Naive thymus-derived CD4-positive, alpha-beta T cell (primary cell): ENCODE data around the gene SCN1B. TPM values are rescaled to one million over a fixed set of nuclear protein-coding genes. Genes with fewer than 3 reads are reported as not detected.

Experiments
- ATAC-seq: fragments of 150-1000 bp; cut with Tn5 transposase; 2 replicates; pipeline ENCODE4 v1.10.0; 2021; ENCODE audit warnings: mild to moderate bottlenecking, moderate library complexity
- CTCF ChIA-PET: fragments of 350-600 bp; sonication (Branson Sonifier 250); formaldehyde crosslinking; loops from one replicate; lab custom pipeline; 2021; ENCODE audit warnings: antibody characterized with exemption; lab: Charles Lee
- POLR2A ChIA-PET: fragments of 350-600 bp; sonication (Branson Sonifier 250); formaldehyde crosslinking; loops from one replicate; lab custom pipeline; 2021; ENCODE audit warnings: antibody characterized with exemption, inconsistent platforms; lab: Charles Lee
- DNase-seq, 9 donors: peaks; one replicate each; pipeline versions ENCODE4 v3.0.0 to v3.0.0-alpha.2; 2020 to 2022; ENCODE audit warnings: mixed read lengths in 1 of 9
- H3K27ac ChIP-seq: one replicate; pipeline ENCODE4 v1.7.0; 2013; ENCODE audit warnings: mild to moderate bottlenecking, low read depth, low read length, moderate library complexity
- H3K27me3 ChIP-seq, 2 donors: one replicate each; pipeline ENCODE4 v1.7.0; 2013; ENCODE audit warnings: low read length in 2 of 2, mild to moderate bottlenecking in 2 of 2, moderate library complexity in 2 of 2; ENCODE audit not compliant: control insufficient read depth in 2 of 2, insufficient read depth in 2 of 2
- H3K36me3 ChIP-seq, 3 experiments: 1 replicate in 2 of 3; 2 replicates in 1 of 3; pipeline ENCODE4 v1.7.0; 2013; ENCODE audit warnings: low read length in 3 of 3, mild to moderate bottlenecking in 3 of 3, moderate library complexity in 1 of 3; ENCODE audit not compliant: insufficient read depth in 3 of 3, control insufficient read depth in 2 of 3
- H3K4me1 ChIP-seq, 2 donors: one replicate each; pipeline ENCODE4 v1.7.0; 2013; ENCODE audit warnings: low read length in 2 of 2, mild to moderate bottlenecking in 2 of 2, moderate library complexity in 1 of 2; ENCODE audit not compliant: control insufficient read depth in 2 of 2, insufficient read depth in 2 of 2
- H3K4me3 ChIP-seq: 2 replicates; pipeline ENCODE4 v1.7.0; 2013; ENCODE audit warnings: mild to moderate bottlenecking, low read length
- H3K9me3 ChIP-seq, 3 experiments: 1 replicate in 2 of 3; 2 replicates in 1 of 3; pipeline ENCODE4 v1.7.0; 2013; ENCODE audit warnings: low read length in 3 of 3; ENCODE audit not compliant: control insufficient read depth in 2 of 3
- H3K27ac Mint-ChIP-seq, 9 donors: one replicate each; pipeline ENCODE4 v1.8.0; 2020 to 2022; ENCODE audit warnings: mixed read lengths in 9 of 9, mild to moderate bottlenecking in 8 of 9, moderate library complexity in 5 of 9, inconsistent platforms in 2 of 9
- H3K27me3 Mint-ChIP-seq, 5 donors: one replicate each; pipeline ENCODE4 v1.8.0; 2021 to 2022; ENCODE audit warnings: mixed read lengths in 5 of 5, mild to moderate bottlenecking in 1 of 5
- H3K36me3 Mint-ChIP-seq, 5 donors: one replicate each; pipeline ENCODE4 v1.8.0; 2020 to 2022; ENCODE audit warnings: mixed read lengths in 5 of 5, mild to moderate bottlenecking in 3 of 5, inconsistent platforms in 1 of 5
- H3K4me1 Mint-ChIP-seq, 7 donors: one replicate each; pipeline ENCODE4 v1.8.0; 2020 to 2022; ENCODE audit warnings: mixed read lengths in 7 of 7, mild to moderate bottlenecking in 3 of 7, inconsistent platforms in 1 of 7
- H3K4me3 Mint-ChIP-seq, 10 donors: one replicate each; pipeline ENCODE4 v1.8.0; 2020 to 2022; ENCODE audit warnings: mild to moderate bottlenecking in 10 of 10, mixed read lengths in 10 of 10, moderate library complexity in 6 of 10, inconsistent platforms in 2 of 10
- H3K9me3 Mint-ChIP-seq, 11 donors: one replicate each; pipeline ENCODE4 v1.8.0; 2020 to 2022; ENCODE audit warnings: mixed read lengths in 11 of 11, mild to moderate bottlenecking in 4 of 11, inconsistent platforms in 1 of 11, moderate library complexity in 1 of 11
- intact Hi-C, 2 donors: fragments of 100-400 bp; cut with micrococcal nuclease; formaldehyde crosslinking; loops; one replicate each; pipeline ENCODE4 v1.15.1; 2023
- polyA plus RNA-seq, 2 donors: library from polyadenylated mRNA; unstranded; fragments of 300-500 nt; fragmentation: Illumina TruSeq; gene quantifications; one replicate each; pipeline ENCODE4 v1.2.3, GENCODE V29; 2021
- total RNA-seq, 6 experiments: library from RNA in 5 of 6; stranded (reverse) in 5 of 6; gene quantifications; 1 replicate in 5 of 6; 2 replicates in 1 of 6; pipeline ENCODE4 v1.2.3 and lab custom pipeline; 2021 to 2026

The SCN1B gene
- total and polyA plus RNA-seq, 7 experiments from 2014 or later: 0.23 to 1.9 (median 1.6) TPM; not detected in 1

GRCh38 chr19:35017507-35017906 is 12.8 kb upstream of the SCN1B start:
- no peaks in the 10 kb centered on the region for H3K9me3 ChIP-seq
- H3K4me1 ChIP-seq: peaks cover 34 to 37% of the 10 kb centered on the region in 2 donors
- Mint-ChIP-seq H3K27me3 (no peaks in the 10 kb centered on the region), H3K27ac (peak overlapping the region in 8 of 9 donors; percentile 78 to 92 (median 85)), H3K36me3 (peaks cover 5 to 54% (median 35%) of the 10 kb centered on the region in 5 donors), H3K9me3 (peaks cover 0 to 4% (median 0%) of the 10 kb centered on the region in 11 donors), H3K4me3 (peak overlapping the region in 2 of 10 donors; percentile 4 to 23), H3K4me1 (peaks cover 29 to 55% (median 50%) of the 10 kb centered on the region in 7 donors)
- intact Hi-C loops: no loop called here
- H3K4me3 ChIP-seq: no peak overlapping the region
- H3K27ac ChIP-seq: peak overlapping the region; percentile 46
- no peak for ATAC-seq
- ChIA-PET POLR2A (interaction anchor here (0.6 to 11.9 kb wide), 5 partner anchors 9 to 143 kb away, joined by 3 to 237 read pairs (median 3); partner anchors contain the start of gene GRAMD1A), CTCF (interaction anchor here (0.6 to 1.0 kb wide), 2 partner anchors 32 to 377 kb away, joined by 3 to 6 read pairs; no protein-coding TSS in a partner anchor)
- H3K27me3 ChIP-seq: no peaks in the 10 kb centered on the region
- peaks cover 21 to 72% (median 49%) of the 10 kb centered on the region in 3 experiments for H3K36me3 ChIP-seq
- DNase-seq: no peak

GRCh38 chr19:35018379-35018778 is 11.9 kb upstream of the SCN1B start:
- DNase-seq: no peak
- Histone ChIP-seq H3K27me3 (no peaks in the 10 kb centered on the region), H3K4me1 (peaks cover 26 to 28% of the 10 kb centered on the region in 2 donors), H3K9me3 (no peaks in the 10 kb centered on the region), H3K4me3 (no peak overlapping the region), H3K27ac (peak overlapping the region; percentile 50), H3K36me3 (peaks cover 21 to 81% (median 51%) of the 10 kb centered on the region in 3 experiments)
- intact Hi-C loops: no loop called here
- H3K27me3 Mint-ChIP-seq: no peaks in the 10 kb centered on the region
- no peak for ATAC-seq
- H3K4me1 Mint-ChIP-seq: peaks cover 20 to 46% (median 41%) of the 10 kb centered on the region in 7 donors
- H3K4me3 Mint-ChIP-seq: no peak overlapping the region
- H3K27ac Mint-ChIP-seq: peak overlapping the region in 8 of 9 donors; percentile 78 to 89 (median 82)
- peaks cover 0 to 4% (median 0%) of the 10 kb centered on the region in 11 donors for H3K9me3 Mint-ChIP-seq
- ChIA-PET CTCF (no interaction called here), POLR2A (interaction anchor here (1.1 to 11.9 kb wide), 3 partner anchors 10 to 19 kb away, joined by 3 to 237 read pairs (median 15); partner anchors contain the start of gene GRAMD1A)
- peaks cover 5 to 53% (median 35%) of the 10 kb centered on the region in 5 donors for H3K36me3 Mint-ChIP-seq

- H3K36me3 Mint-ChIP-seq: peaks cover 5 to 54% (median 35%) of the 10 kb centered on the region in 5 donors
- peak overlapping the region in 4 of 9 donors; percentile 46 to 86 (median 80) for H3K27ac Mint-ChIP-seq
- ChIA-PET CTCF (interaction anchor here (0.5 kb wide), 1 partner anchor 98 kb away, joined by 4 read pairs; no protein-coding TSS in a partner anchor), POLR2A (interaction anchor here (11.9 kb wide), 1 partner anchor 20 kb away, joined by 237 read pairs; the partner anchor contains the start of gene GRAMD1A)
- H3K27me3 ChIP-seq: no peaks in the 10 kb centered on the region
- no peak for DNase-seq
- H3K4me1 ChIP-seq: peaks cover 18 to 21% of the 10 kb centered on the region in 2 donors
- H3K4me3 Mint-ChIP-seq: no peak overlapping the region
- peaks cover 0 to 4% (median 0%) of the 10 kb centered on the region in 11 donors for H3K9me3 Mint-ChIP-seq
- no peaks in the 10 kb centered on the region for H3K9me3 ChIP-seq
- peaks cover 13 to 38% (median 33%) of the 10 kb centered on the region in 7 donors for H3K4me1 Mint-ChIP-seq
- H3K36me3 ChIP-seq: peaks cover 21 to 88% (median 58%) of the 10 kb centered on the region in 3 experiments
- peak overlapping the region; percentile 50 for H3K27ac ChIP-seq
- ATAC-seq: no peak
- intact Hi-C loops: no loop called here
- no peaks in the 10 kb centered on the region for H3K27me3 Mint-ChIP-seq
- H3K4me3 ChIP-seq: no peak overlapping the region
These were observed 11.1 kb upstream of the SCN1B start for GRCh38 chr19:35019144-35019543.

GRCh38 chr19:35021016-35021415 is 9.3 kb upstream of the SCN1B start:
- no peak for DNase-seq
- Mint-ChIP-seq H3K4me1 (peaks cover 0 to 20% (median 16%) of the 10 kb centered on the region in 7 donors), H3K4me3 (no peak overlapping the region), H3K36me3 (peaks cover 5 to 41% (median 25%) of the 10 kb centered on the region in 5 donors), H3K27ac (peak overlapping the region; percentile 7 to 95 (median 74)), H3K27me3 (no peaks in the 10 kb centered on the region), H3K9me3 (peaks cover 0 to 4% (median 0%) of the 10 kb centered on the region in 11 donors)
- Histone ChIP-seq H3K9me3 (no peaks in the 10 kb centered on the region), H3K4me1 (peaks cover 0 to 3% of the 10 kb centered on the region in 2 donors), H3K4me3 (no peak overlapping the region), H3K36me3 (peaks cover 21 to 97% (median 60%) of the 10 kb centered on the region in 3 experiments), H3K27me3 (no peaks in the 10 kb centered on the region), H3K27ac (no peak overlapping the region)
- ChIA-PET CTCF (no interaction called here), POLR2A (interaction anchor here (0.6 to 1.5 kb wide), 4 partner anchors 21 to 139 kb away, joined by 3 to 4 read pairs (median 3); no protein-coding TSS in a partner anchor)
- ATAC-seq: no peak
- intact Hi-C loops: no loop called here

- Mint-ChIP-seq H3K36me3 (peaks cover 5 to 40% (median 25%) of the 10 kb centered on the region in 5 donors), H3K27ac (peak overlapping the region in 1 of 9 donors; percentile 69)
- CTCF ChIA-PET: no interaction called here
These were observed 8.7 kb upstream of the SCN1B start for GRCh38 chr19:35021596-35021995.

GRCh38 chr19:35022460-35022859 is 7.8 kb upstream of the SCN1B start:
- POLR2A ChIA-PET: interaction anchor here (0.8 to 1.5 kb wide), 3 partner anchors 8 to 38 kb away, joined by 3 to 4 read pairs (median 3); no protein-coding TSS in a partner anchor
- H3K27me3 ChIP-seq: no peaks in the 10 kb centered on the region
- no peak overlapping the region for H3K27ac ChIP-seq
- H3K36me3 Mint-ChIP-seq: peaks cover 5 to 41% (median 21%) of the 10 kb centered on the region in 5 donors
- H3K4me3 ChIP-seq: no peak overlapping the region
- peak overlapping the region in 2 of 9 donors; percentile 36 to 44 for H3K27ac Mint-ChIP-seq
- CTCF ChIA-PET: no interaction called here
- H3K4me1 ChIP-seq: no peaks in the 10 kb centered on the region
- peaks cover 0 to 4% (median 0%) of the 10 kb centered on the region in 11 donors for H3K9me3 Mint-ChIP-seq
- H3K27me3 Mint-ChIP-seq: no peaks in the 10 kb centered on the region
- intact Hi-C loops: no loop called here
- no peaks in the 10 kb centered on the region for H3K9me3 ChIP-seq
- DNase-seq (no peak), ATAC-seq (no peak)
- peaks cover 0 to 13% (median 8%) of the 10 kb centered on the region in 7 donors for H3K4me1 Mint-ChIP-seq
- H3K36me3 ChIP-seq: peaks cover 14 to 99% (median 52%) of the 10 kb centered on the region in 3 experiments
- no peak overlapping the region for H3K4me3 Mint-ChIP-seq

More at GRCh38 chr19:35021596-35021995, 8.7 kb upstream of the SCN1B start:
- intact Hi-C loops: no loop called here
- ATAC-seq (no peak), DNase-seq (no peak)
- peaks cover 21 to 99% (median 59%) of the 10 kb centered on the region in 3 experiments for H3K36me3 ChIP-seq
- peak overlapping the region; percentile 5 for H3K27ac ChIP-seq
- H3K27me3 Mint-ChIP-seq: no peaks in the 10 kb centered on the region
- POLR2A ChIA-PET: interaction anchor here (0.6 to 1.5 kb wide), 4 partner anchors 13 to 95 kb away, joined by 3 to 4 read pairs (median 3); no protein-coding TSS in a partner anchor
- H3K9me3 Mint-ChIP-seq: peaks cover 0 to 4% (median 0%) of the 10 kb centered on the region in 11 donors
- no peaks in the 10 kb centered on the region for H3K27me3 ChIP-seq
- no peak overlapping the region for H3K4me3 Mint-ChIP-seq
- no peaks in the 10 kb centered on the region for H3K4me1 ChIP-seq
- no peak overlapping the region for H3K4me3 ChIP-seq
- no peaks in the 10 kb centered on the region for H3K9me3 ChIP-seq
- H3K4me1 Mint-ChIP-seq: peaks cover 0 to 18% (median 12%) of the 10 kb centered on the region in 7 donors
